ENCODE results near the gene AGK. TPM values are rescaled to one million over a fixed set of nuclear protein-coding genes. Genes with fewer than 3 reads are reported as not detected.

The AGK gene
- total and polyA plus RNA-seq, 2 experiments from 2014 or later: 25.6 to 30.8 TPM

DNA sequence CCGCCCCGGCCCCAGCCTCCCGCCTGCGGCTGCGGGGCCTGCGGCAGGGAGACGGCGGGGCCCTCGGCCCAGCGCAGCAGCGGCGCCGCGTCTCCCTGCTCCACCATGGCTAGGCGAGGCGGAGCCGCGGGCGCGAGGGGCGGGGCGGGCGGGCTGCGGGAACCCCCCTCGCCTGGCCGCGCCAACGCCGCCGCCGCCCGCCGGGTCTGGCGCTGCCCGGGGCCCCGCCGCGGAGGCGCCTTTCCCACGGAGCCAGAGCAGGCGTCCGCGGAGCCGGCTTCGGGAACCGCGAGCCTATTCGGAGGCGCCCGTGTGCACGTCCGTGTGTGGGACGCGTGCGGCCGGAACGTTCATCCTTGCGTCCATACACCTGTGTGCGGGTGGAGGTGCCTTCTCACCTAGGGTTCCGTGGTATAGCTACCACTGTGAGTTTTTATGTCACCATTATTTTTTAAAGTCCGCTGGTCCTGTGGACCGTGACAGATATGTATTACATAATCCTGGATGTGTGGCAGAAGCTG lies 150.9 kb downstream of the AGK start, which contains the start of gene DENND11:
DENND11 (minus strand) TSS at position 120 of the 521 bp plus-strand sequence; CDS start at position 107, 13 bp downstream.
- Histone ChIP-seq H3K4me3 (peak within 1 kb of the TSS; percentile 95), H3K9me3 (ENCODE audit: low read depth) (no peaks in the 10 kb centered on the region), H3K4me1 (ENCODE audit: low read depth) (peaks cover 8% of the 10 kb centered on the region), H3K36me3 (no peaks in the 10 kb centered on the region), H3K27me3 (no peaks in the 10 kb centered on the region), H3K27ac (peak within 1 kb of the TSS; percentile 45)
- TF ChIP-seq, protein P1, sequence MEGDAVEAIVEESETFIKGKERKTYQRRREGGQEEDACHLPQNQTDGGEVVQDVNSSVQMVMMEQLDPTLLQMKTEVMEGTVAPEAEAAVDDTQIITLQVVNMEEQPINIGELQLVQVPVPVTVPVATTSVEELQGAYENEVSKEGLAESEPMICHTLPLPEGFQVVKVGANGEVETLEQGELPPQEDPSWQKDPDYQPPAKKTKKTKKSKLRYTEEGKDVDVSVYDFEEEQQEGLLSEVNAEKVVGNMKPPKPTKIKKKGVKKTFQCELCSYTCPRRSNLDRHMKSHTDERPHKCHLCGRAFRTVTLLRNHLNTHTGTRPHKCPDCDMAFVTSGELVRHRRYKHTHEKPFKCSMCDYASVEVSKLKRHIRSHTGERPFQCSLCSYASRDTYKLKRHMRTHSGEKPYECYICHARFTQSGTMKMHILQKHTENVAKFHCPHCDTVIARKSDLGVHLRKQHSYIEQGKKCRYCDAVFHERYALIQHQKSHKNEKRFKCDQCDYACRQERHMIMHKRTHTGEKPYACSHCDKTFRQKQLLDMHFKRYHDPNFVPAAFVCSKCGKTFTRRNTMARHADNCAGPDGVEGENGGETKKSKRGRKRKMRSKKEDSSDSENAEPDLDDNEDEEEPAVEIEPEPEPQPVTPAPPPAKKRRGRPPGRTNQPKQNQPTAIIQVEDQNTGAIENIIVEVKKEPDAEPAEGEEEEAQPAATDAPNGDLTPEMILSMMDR (IDR thresholded peaks at IDR 0.05; ENCODE audit: low read depth, low read length): no peak
- peak; percentile 44 to 83 for DNase-seq (ENCODE audit: low read depth in 1 of 2, low spot score in 1 of 2)

GRCh38 chr7:141702892-141703291 lies 151.7 kb downstream of the AGK start:
- Histone ChIP-seq H3K27ac (no peak overlapping the region), H3K36me3 (no peaks in the 10 kb centered on the region), H3K27me3 (no peaks in the 10 kb centered on the region), H3K9me3 (ENCODE audit: low read depth) (no peaks in the 10 kb centered on the region), H3K4me3 (peak overlapping the region; percentile 79), H3K4me1 (ENCODE audit: low read depth) (peaks cover 8% of the 10 kb centered on the region)
- no peak for DNase-seq (ENCODE audit: low read depth in 1 of 2, low spot score in 1 of 2)
- TF ChIP-seq, protein P1 (IDR thresholded peaks at IDR 0.05; ENCODE audit: low read depth, low read length): no peak

- H3K4me1 ChIP-seq (ENCODE audit: low read depth): peaks cover 8% of the 10 kb centered on the region
- DNase-seq (ENCODE audit: low read depth in 1 of 2, low spot score in 1 of 2): no peak
- H3K9me3 ChIP-seq (ENCODE audit: low read depth): no peaks in the 10 kb centered on the region
- H3K36me3 ChIP-seq: no peaks in the 10 kb centered on the region
- TF ChIP-seq, protein P1 (IDR thresholded peaks at IDR 0.05; ENCODE audit: low read depth, low read length): no peak
- H3K4me3 ChIP-seq: no peak overlapping the region
- H3K27me3 ChIP-seq: no peaks in the 10 kb centered on the region
- no peak overlapping the region for H3K27ac ChIP-seq
These were observed 152.9 kb downstream of the AGK start for GRCh38 chr7:141704112-141704511.

DNA sequence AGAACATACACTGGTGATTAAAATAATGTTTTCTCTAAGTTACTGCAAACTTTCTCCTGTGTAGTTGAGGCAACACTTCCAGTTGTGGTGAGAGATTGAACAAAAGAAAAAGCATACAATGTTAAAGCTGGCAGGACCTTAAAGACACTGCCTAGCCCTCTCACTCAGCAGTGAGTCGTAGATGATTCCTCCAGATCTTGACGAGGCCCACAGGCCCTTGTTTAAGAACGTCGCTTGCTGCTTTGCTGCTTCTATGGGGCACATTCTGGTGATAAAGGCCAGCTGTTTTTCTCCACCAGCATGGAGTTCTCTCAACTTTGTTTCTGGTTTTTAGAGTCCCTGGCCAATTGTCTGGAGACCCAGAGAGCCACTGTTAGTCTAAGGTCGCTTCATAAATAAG lies 153.5 kb downstream of the AGK start:
- peaks cover 8% of the 10 kb centered on the region for H3K4me1 ChIP-seq (ENCODE audit: low read depth)
- H3K36me3 ChIP-seq: no peaks in the 10 kb centered on the region
- H3K27me3 ChIP-seq: no peaks in the 10 kb centered on the region
- TF ChIP-seq, protein P1 (IDR thresholded peaks at IDR 0.05; ENCODE audit: low read depth, low read length): no peak
- no peak overlapping the region for H3K4me3 ChIP-seq
- H3K9me3 ChIP-seq (ENCODE audit: low read depth): no peaks in the 10 kb centered on the region
- no peak for DNase-seq (ENCODE audit: low read depth in 1 of 2, low spot score in 1 of 2)
- H3K27ac ChIP-seq: no peak overlapping the region

Other genes starting within 250 kb of the AGK start
- 8.5 and 15.5 TPM in 2 replicates for gene DENND11, start 150.8 kb downstream of the AGK start, total RNA-seq
- gene DENND11, start 150.8 kb downstream of the AGK start, polyA plus RNA-seq: 5.0 and 5.1 TPM in 2 replicates
- 0.07 and 0.09 TPM in 2 replicates for gene WEE2, start 156.9 kb downstream of the AGK start, total RNA-seq
- gene WEE2, start 156.9 kb downstream of the AGK start, polyA plus RNA-seq: not detected in 2 replicates
- 196 and 200 TPM in 2 replicates for gene SSBP1, start 186.9 kb downstream of the AGK start, total RNA-seq
- 250 and 294 TPM in 2 replicates for gene SSBP1, start 186.9 kb downstream of the AGK start, polyA plus RNA-seq
- 1.7 TPM in 1 of 2 replicates, not detected in the other for gene TAS2R3, start 212.7 kb downstream of the AGK start, total RNA-seq
- not detected in 2 replicates for gene TAS2R3, start 212.7 kb downstream of the AGK start, polyA plus RNA-seq
- 0.39 and 2.5 TPM in 2 replicates for gene TAS2R4, start 225.3 kb downstream of the AGK start, total RNA-seq
- gene TAS2R4, start 225.3 kb downstream of the AGK start, polyA plus RNA-seq: 0.07 and 0.22 TPM in 2 replicates
- 0.35 and 1.1 TPM in 2 replicates for gene TAS2R5, start 238.8 kb downstream of the AGK start, total RNA-seq
- 0.12 and 1.2 TPM in 2 replicates for gene TAS2R5, start 238.8 kb downstream of the AGK start, polyA plus RNA-seq

Measured in cardiac muscle cell (in vitro differentiated cells and primary cell).